Stimulated activated CD8-positive, alpha-beta memory T cell treated with anti-CD3 and anti-CD28 coated beads, Interleukin-12 subunit alpha, Interleukin-12 subunit beta, amount 100 ng/mL, for 4 hours (primary cell): Measurements from ENCODE around the gene NCOR1.
"Not testable (repeated sequence)": the region's sequence is repeated elsewhere in the genome, so short reads cannot be mapped to it uniquely, and the experiment has no call there.

ENCODE experiments used
- DNase-seq: peaks from one replicate; pipeline ENCODE4 v3.0.0-alpha.2; 2020; ENCODE audit warnings: low read depth

Gene NCOR1

GRCh38 chr17:16086957-16087356, 128.4 kb downstream of the NCOR1 start:
- no peak for DNase-seq

DNA sequence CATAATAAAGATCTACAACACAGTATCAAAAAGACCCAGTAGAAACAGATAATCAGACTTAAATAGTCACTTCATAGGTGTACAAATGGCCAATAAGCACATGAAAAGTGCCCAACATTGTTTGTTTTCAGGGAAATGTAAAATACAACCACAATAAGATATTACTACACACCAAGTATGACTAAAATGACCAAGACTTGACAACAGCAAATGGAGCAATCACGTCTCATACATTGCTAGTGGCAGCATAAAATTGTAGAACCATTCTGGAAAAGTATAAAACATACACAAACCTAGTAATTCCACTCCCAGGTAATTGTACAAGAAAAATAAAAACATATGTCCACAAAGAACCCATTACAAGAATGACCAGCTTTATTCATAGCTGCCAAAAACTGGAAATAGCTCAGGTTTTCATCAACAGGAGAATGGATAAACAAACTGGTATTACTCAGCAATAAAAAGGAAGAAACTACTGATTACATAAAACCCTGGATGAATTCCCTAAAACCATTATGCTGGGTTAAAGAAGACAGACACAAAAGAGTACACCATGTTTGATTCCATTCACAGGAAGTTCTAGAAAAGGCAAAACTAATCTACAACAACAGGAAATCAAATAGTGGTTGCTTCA, 130.2 kb downstream of the NCOR1 start:
- no peak for DNase-seq

- DNase-seq: no peak
Measured at GRCh38 chr17:16083223-16083622, 132.1 kb downstream of the NCOR1 start.

- no peak for DNase-seq
Measured at GRCh38 chr17:16081507-16082087, 133.7 kb downstream of the NCOR1 start.

DNA sequence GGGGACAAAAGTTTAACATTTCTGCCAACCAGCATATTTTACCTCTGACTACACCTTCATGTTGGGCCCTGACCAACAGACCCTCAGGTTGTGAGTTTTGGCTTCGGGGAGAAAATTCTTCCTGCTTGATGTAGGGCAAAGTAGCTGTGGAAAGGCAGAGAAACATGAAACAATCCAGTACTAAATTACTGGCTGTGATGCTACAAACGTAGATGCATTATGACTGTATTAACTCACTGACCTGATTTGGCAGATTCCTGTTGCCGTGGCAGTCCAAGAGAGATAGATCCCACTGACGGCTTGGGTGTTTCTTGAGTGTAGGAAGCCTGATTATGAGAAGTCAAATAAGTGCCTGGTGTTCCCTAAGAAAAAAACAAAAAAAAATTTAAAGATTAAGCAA, 135.0 kb downstream of the NCOR1 start:
- no peak for DNase-seq

DNA sequence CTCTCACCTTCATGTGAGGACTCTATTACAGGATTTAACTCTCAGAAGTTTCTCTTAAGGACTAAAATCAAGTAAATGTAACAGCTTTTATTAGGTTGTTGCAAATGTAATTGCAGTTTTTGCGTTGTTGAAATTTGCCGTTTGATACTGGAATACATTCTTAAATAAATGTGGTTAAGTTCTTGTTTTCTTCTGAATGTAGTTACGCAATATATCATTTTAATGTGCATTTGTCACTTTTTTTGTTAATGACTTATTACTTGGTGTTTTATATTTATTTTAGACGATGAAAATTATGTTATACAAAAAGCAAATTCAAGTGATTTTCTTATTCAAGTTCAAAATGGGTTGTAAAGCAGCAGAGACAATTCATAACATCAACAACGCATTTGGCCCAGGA, 139.4 kb downstream of the NCOR1 start:
- DNase-seq: no peak

DNA sequence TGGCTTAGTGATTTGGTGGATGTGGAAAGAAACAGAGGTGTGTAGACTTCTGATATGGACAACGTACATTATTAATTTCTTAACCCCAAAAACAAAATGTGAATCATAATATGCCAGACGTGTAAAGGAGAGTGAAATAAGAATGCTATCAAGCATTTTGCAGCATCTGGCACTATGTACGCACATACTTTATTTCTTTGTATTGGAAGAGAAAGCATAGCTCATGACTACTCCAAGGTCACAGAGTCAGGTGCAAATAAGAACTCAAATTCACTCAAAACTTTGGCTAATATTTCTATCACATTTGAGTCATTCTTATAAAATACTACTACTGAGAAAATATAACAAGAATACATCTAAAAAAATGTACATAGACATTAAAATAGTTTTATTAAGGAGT, 140.9 kb downstream of the NCOR1 start:
- no peak for DNase-seq

DNA sequence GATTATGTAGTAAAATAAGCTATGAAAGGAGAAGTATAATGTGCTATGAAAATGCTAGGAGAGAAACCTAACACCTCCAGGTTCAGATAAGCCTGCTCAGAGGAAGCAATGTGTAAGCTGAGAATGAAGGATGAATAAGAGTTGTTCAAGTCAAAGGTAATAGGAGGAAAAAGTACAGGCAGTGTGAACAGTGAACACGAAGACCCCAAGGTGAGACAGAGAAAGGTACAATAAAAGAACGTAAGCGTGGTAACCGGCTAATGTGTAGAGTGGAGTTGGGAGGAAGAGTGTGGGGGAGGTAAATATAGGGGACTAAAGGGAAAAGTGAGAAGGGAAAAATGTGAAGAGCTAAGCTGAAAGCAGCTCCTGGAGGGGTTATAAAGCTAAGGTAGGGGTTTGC, 141.5 kb downstream of the NCOR1 start:
- DNase-seq: no peak

- no peak for DNase-seq
Measured at GRCh38 chr17:16072031-16072430, 143.3 kb downstream of the NCOR1 start.

DNA sequence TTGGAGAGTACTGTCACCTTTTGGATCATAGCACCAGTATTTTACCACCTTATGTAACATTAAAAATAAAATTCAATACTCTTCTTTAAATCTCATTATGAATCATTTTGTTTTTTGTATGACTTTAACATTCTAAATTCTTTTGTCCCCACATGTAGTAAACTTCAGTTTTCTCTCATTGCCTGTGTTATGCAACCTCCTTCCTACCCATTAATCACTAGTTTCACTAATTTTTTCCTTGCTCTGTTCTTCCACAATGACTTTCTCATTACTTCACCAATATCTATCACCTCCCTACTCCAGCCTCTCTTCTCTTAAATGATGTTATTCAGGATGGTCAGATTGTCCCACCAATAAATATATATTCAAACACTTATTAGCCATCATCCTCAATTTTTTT, 147.0 kb downstream of the NCOR1 start:
- no peak for DNase-seq

GRCh38 chr17:16066125-16066524, 149.2 kb downstream of the NCOR1 start:
- no peak for DNase-seq

DNA sequence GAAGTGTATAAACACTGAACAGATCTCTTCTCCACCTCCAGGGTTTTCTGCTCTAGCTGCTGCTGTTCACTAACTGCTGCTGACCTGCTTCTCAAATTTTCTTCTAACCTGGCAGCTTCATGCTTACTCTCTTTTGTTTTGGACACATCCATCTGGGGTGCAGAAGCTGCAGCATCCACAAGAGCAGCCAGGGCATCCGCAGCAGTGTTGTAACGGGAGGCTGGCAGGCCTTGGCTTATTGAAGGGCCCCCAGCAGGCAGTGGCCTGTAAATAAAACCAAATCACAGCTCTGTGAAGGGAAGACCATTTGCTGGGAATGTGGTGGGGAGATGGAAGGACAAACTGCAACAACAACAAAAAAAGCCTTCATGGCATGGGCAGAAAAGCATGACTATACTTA, 153.7 kb downstream of the NCOR1 start:
- no peak for DNase-seq

GRCh38 chr17:16055139-16055538, 160.2 kb downstream of the NCOR1 start:
- DNase-seq: not testable (repeated sequence)

GRCh38 chr17:16052486-16052885, 162.8 kb downstream of the NCOR1 start:
- DNase-seq: no peak

DNA sequence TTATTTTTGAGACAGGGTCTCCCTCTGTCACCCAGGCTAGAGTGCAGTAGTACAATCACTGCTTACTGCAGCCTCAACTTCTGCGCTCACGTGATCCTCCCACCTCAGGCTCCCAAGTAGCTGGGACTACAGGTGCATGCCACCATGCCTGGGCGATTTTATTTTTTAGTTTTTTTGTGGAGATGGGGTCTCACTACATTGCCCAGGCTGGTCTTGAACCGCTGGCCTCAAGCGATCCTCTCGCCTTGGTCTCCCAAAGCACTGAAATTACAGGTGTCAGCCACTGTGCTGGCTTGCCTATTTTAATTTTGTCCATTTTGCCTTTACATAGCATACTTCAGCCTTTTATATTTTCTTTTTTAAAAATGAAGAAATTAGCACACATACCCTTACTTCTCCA, 164.5 kb downstream of the NCOR1 start:
- DNase-seq: no peak

DNA sequence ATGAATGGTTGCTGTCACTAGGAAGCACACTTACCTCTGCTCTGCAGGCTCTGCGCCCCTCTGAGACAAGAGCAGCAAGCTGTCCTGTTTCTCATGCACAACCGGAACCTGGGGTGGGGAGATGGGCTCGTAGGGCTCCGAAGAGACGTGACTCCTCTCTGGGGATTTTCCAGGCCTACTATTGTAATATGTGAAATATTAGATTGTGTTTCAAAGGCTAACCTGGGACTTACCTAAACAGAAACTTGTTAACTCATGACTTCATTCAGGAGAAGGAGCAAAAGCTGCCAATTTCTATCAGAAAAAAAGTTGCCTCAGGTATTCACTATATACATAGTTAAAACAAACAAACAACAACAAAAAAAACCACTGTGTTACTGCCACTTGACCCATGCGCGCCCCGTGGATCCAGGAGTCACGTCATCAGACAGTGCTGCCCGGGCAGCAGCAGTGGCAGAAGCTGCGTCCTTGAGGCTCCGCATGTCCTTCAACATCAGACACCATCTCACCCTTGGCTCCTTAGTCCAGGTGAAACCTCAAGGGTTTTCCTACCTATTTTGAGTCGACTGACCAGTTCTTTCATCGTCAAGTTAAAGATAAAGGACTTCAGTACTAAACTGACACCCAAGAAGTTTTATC, 166.4 kb downstream of the NCOR1 start:
- DNase-seq: no peak

GRCh38 chr17:16046966-16047365, 168.4 kb downstream of the NCOR1 start:
- DNase-seq: no peak

DNA sequence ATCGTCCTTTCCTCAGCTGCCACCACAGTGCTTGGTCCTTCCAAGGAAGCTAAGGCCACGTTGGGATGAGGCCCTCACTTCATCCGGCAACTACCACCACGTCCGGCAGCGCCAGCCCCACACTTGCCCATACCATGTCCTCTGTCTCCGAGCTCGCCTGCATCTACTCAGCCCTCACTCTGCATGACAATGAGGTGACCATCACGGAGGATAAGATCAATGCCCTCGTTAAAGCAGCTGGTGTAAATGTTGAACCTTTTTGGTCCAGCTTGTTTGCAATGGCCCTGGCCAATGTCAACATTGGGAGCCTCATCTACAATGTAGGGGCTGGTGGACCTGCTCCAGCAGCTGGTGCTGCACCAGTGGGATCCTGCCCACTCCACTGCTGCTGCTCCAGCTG, 170.8 kb downstream of the NCOR1 start:
- no peak for DNase-seq

GRCh38 chr17:16040710-16041251, 174.6 kb downstream of the NCOR1 start:
- DNase-seq: no peak

- no peak for DNase-seq
Measured at GRCh38 chr17:16037636-16038035, 177.7 kb downstream of the NCOR1 start.

DNA sequence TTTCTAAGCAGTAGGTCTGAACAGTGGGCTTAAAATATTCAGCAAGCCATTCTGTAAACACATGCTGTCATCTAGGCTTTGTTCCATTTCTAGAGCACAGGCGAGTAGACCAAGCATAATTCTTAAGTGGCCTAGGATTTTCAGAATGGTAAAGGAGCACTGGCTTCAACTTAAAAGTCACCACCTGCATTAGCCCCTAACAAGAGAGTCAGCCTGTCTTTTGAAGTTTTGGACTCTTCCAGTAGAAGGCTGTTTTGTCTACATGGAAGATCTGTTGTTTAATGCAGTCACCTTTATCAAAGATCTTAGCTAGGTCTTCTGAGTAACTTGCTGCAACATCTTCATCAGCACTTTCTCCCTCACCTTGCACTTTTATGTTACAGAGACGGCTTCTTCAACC, 179.1 kb downstream of the NCOR1 start:
- DNase-seq: no peak

DNA sequence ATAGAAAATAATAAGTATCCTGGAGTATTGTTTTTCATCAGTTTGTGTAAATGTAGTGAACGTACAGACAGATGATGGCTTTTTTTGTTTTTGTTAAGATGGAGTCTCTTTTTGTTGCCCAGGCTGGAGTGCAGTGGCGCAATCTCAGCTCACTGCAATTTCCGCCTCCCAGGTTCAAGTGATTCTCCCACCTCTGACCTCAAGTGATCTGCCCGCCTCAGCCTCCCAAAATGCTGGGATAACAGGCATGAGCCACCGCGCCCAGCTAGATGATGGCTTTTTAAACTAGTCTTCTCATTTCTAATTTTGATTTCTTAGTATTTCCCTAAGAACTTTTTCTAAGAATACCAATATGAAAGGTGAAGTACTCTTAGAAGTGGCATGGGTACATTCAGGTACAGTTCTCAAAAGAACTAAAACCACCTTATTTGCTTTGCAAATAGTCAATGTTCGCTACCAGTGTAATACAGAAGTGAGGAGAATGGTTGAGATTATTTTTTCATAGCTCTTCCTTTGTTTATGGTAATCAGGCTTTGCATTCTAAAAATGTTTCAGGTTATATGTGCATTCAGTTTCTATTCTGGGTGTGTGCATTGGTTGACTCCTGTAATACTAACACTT, 181.5 kb downstream of the NCOR1 start:
- DNase-seq: no peak
